GM12873 (cell line): Measurements from ENCODE around the gene KANK3.

Experiments
- CTCF ChIP-seq: IDR thresholded peaks from 2 replicates; pipeline ENCODE4 v1.5.1; 2012; ENCODE audit warnings: low read depth, mild to moderate bottlenecking, moderate library complexity, low read length, control low read depth; ENCODE audit not compliant: insufficient read depth; ENCODE audit errors: missing control alignments

The KANK3 gene

GRCh38 chr19:8367327-8368001 lies 24.4 kb upstream of the KANK3 start:
- no peak for TF ChIP-seq CTCF

- TF ChIP-seq CTCF, result no peak
Measured at GRCh38 chr19:8366961-8367326, 23.9 kb upstream of the KANK3 start.

GRCh38 chr19:8366121-8366581 lies 23.1 kb upstream of the KANK3 start:
- TF ChIP-seq CTCF, result no peak

GRCh38 chr19:8363803-8364771 lies 21.0 kb upstream of the KANK3 start, which contains the start of gene ANGPTL4:
TSS of gene ANGPTL4 (plus strand) at chr19:8364155. CDS start at chr19:8364322, 167 bp downstream.
- peak; percentile 14 for TF ChIP-seq CTCF

- no peak for TF ChIP-seq CTCF
Measured at GRCh38 chr19:8361921-8362793, 19.1 kb upstream of the KANK3 start.

GRCh38 chr19:8360196-8360595 lies 17.1 kb upstream of the KANK3 start:
- TF ChIP-seq CTCF, result no peak

- no peak for TF ChIP-seq CTCF
Measured at GRCh38 chr19:8358948-8359347, 15.9 kb upstream of the KANK3 start.
